GM12878 (cell line): Measurements from ENCODE around the gene BCL2L12. TPM values are rescaled to one million over a fixed set of nuclear protein-coding genes. Genes with fewer than 3 reads are reported as not detected.

Experiments used
- BHLHE40 ChIP-seq, 2 experiments: fragments of 450-650 bp in 1 of 2; IDR thresholded peaks; 2 replicates each; pipeline ENCODE4 v1.6.1; 2011 to 2017; ENCODE audit warnings: low read depth in 2 of 2, borderline replicate concordance in 1 of 2, improper control_type of control experiment in 1 of 2, low read length in 1 of 2, mild to moderate bottlenecking in 1 of 2
- DPF2 ChIP-seq: fragments of 450-650 bp; IDR thresholded peaks from 2 replicates; pipeline ENCODE4 v1.6.1; 2017; ENCODE audit warnings: mild to moderate bottlenecking
- IKZF2 ChIP-seq, 2 experiments: fragments of 450-650 bp; IDR thresholded peaks; 2 replicates each; pipeline ENCODE4 v1.6.1; 2017; ENCODE audit warnings: mild to moderate bottlenecking in 2 of 2, moderate library complexity in 2 of 2
- LARP7 ChIP-seq: fragments of 450-650 bp; IDR thresholded peaks from 2 replicates; pipeline ENCODE4 v1.6.1; 2017; ENCODE audit warnings: mild to moderate bottlenecking
- MLLT1 ChIP-seq: fragments of 450-650 bp; IDR thresholded peaks from 2 replicates; pipeline ENCODE4 v1.6.1; 2016; ENCODE audit warnings: mild to moderate bottlenecking
- NR2C1 ChIP-seq: fragments of 450-650 bp; IDR thresholded peaks from 2 replicates; pipeline ENCODE4 v1.6.1; 2017; ENCODE audit warnings: antibody characterized with exemption, mild to moderate bottlenecking, moderate library complexity
- NR2F1 ChIP-seq: fragments of 450-650 bp; conservative IDR thresholded peaks from 2 replicates; pipeline ENCODE4 v1.6.1; 2017; ENCODE audit warnings: mild to moderate bottlenecking
- PKNOX1 ChIP-seq: fragments of 450-650 bp; IDR thresholded peaks from 2 replicates; pipeline ENCODE4 v1.6.1; 2016; ENCODE audit warnings: mild to moderate bottlenecking
- POLR2A ChIP-seq: IDR thresholded peaks from 2 replicates; pipeline ENCODE4 v1.6.1; 2011; ENCODE audit warnings: low read depth, mild to moderate bottlenecking, low read length
- SMC3 ChIP-seq: IDR thresholded peaks from 2 replicates; pipeline ENCODE4 v1.6.1; 2011; ENCODE audit warnings: low read length, improper control_type of control experiment, borderline replicate concordance
- STAT3 ChIP-seq: IDR thresholded peaks from 2 replicates; pipeline ENCODE4 v1.6.1; 2011; ENCODE audit warnings: low read depth, low read length, improper control_type of control experiment
- WRNIP1 ChIP-seq: IDR thresholded peaks from 2 replicates; pipeline ENCODE4 v1.6.1; 2011; ENCODE audit warnings: low read depth, low read length, improper control_type of control experiment, borderline replicate concordance
- YY1 ChIP-seq: IDR thresholded peaks from 2 replicates; pipeline ENCODE4 v1.6.1; 2011; ENCODE audit warnings: low read depth, mild to moderate bottlenecking, low read length
- polyA plus RNA-seq, 11 experiments: library from polyadenylated mRNA; depleted of rRNA in 4 of 11; unstranded in 6 of 11; stranded (reverse) in 5 of 11; fragments of >200 nt; fragmentation: Nextera tagmentation in 4 of 11; fragmentation: Illumina TruSeq in 1 of 11; extraction: Ambion mirVana in 4 of 11; extraction: Trizol in 1 of 11; gene quantifications; 1 replicate in 1 of 11; 2 replicates in 10 of 11; pipeline versions ENCODE4 v1.2.1 to v1.2.3, GENCODE V29; 2011 to 2016; ENCODE audit warnings: inconsistent platforms in 2 of 11, missing spikeins in 2 of 11, low read depth in 1 of 11
- total RNA-seq, 4 experiments: library from RNA; depleted of rRNA in 3 of 4; stranded (reverse); fragments of >200 nt in 3 of 4; fragmentation: Illumina TruSeq in 1 of 4; extraction: Trizol in 1 of 4; gene quantifications; 2 replicates each; pipeline versions ENCODE4 v1.2.1 to v1.2.3, GENCODE V29; 2013 to 2021
- TF ChIP-seq, protein P1 (sequence below), 3 experiments: IDR thresholded peaks in 2 of 3; conservative IDR thresholded peaks in 1 of 3; 2 replicates each; pipeline ENCODE4 v1.5.1; 2011; ENCODE audit warnings: low read depth in 3 of 3, low read length in 3 of 3, mild to moderate bottlenecking in 3 of 3, control low read depth in 2 of 3, moderate library complexity in 2 of 3, inconsistent platforms in 1 of 3, mixed read lengths in 1 of 3; ENCODE audit not compliant: control insufficient read depth in 2 of 3, insufficient read depth in 1 of 3; ENCODE audit errors: extremely low read depth in 1 of 3
- TF ChIP-seq, protein P2 (sequence below): IDR thresholded peaks from 2 replicates; pipeline ENCODE4 v1.6.1; 2012; ENCODE audit warnings: low read depth, low read length, improper control_type of control experiment
- TF ChIP-seq, protein P3 (sequence below): IDR thresholded peaks from 2 replicates; pipeline ENCODE4 v1.6.1; 2012; ENCODE audit warnings: low read depth, low read length, improper control_type of control experiment

Gene BCL2L12
- total and polyA plus RNA-seq, 10 of the 15 experiments (the other 5 are each of a cell fraction or from before 2014, with no cell fraction given), result 1.8 to 143 (median 50.4) TPM

DNA sequence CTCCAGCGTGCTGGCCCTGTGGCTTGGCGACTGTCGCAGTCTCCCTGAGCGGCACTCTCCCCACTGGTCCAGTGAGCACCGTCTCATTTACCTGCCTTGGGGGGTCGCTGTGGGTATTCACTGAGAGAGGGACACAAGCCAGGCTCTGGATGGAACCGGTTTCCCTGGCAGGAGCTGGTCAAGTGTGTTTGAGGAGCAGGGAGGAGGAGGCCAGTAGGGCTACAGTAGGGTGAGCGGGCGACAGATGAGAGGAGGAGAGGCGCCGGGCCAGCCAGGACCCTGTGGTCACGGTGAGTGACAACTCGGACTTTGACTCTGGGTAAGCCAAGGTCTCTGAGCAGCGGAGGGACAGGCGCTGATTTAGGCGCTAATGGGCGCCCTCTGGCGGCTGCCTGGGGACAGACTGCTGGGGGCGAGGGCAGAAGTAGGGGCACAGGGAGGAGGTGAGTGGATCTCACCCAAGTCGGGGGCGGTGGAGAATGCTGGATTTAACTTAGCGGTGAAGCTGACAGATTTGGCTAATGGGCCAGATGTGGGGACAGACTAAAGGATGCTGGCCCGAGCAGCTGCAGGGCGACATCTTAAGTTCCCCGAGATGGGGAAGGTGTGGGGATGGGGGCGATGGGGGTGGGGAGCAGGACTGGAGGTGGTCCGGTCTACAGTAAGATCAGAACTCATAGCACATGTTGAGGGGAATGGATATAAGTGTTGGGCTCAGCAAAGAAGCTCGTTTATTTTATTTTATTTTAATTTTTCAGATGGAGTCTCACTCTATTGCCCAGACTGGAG lies 6.6 kb downstream of the BCL2L12 start (continued):
- TF ChIP-seq, protein P1, sequence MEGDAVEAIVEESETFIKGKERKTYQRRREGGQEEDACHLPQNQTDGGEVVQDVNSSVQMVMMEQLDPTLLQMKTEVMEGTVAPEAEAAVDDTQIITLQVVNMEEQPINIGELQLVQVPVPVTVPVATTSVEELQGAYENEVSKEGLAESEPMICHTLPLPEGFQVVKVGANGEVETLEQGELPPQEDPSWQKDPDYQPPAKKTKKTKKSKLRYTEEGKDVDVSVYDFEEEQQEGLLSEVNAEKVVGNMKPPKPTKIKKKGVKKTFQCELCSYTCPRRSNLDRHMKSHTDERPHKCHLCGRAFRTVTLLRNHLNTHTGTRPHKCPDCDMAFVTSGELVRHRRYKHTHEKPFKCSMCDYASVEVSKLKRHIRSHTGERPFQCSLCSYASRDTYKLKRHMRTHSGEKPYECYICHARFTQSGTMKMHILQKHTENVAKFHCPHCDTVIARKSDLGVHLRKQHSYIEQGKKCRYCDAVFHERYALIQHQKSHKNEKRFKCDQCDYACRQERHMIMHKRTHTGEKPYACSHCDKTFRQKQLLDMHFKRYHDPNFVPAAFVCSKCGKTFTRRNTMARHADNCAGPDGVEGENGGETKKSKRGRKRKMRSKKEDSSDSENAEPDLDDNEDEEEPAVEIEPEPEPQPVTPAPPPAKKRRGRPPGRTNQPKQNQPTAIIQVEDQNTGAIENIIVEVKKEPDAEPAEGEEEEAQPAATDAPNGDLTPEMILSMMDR (IDR thresholded peaks at IDR 0.05 in 2 of 3, conservative IDR thresholded peaks at IDR 0.05 in 1 of 3; ENCODE audit: control insufficient read depth in 2 of 3, extremely low read depth in 1 of 3, insufficient read depth in 1 of 3, low read depth in 3 of 3, low read length in 3 of 3), result peak; percentile 83 to 99 (median 98)
- 0 out of 2 replicates have a peak, but pooled peaks have one; percentile 52 for TF ChIP-seq MLLT1
- TF ChIP-seq NR2F1, result peak; percentile 51; the same call in 1 of the 2 replicates
- TF ChIP-seq STAT3, result no peak
- peak; percentile 95 for TF ChIP-seq PKNOX1
- peak; percentile 31 to 46; a peak in 2 of 4 replicates for TF ChIP-seq BHLHE40 (IDR thresholded peaks at IDR 0.05; ENCODE audit: borderline replicate concordance in 1 of 2, low read depth in 2 of 2, low read length in 1 of 2)
- TF ChIP-seq YY1, result peak; percentile 70; the same call in 1 of the 2 replicates
- TF ChIP-seq LARP7, result peak; percentile 53; the same call in 1 of the 2 replicates
- TF ChIP-seq POLR2A, result 0 out of 2 replicates have a peak, but pooled peaks have one; percentile 34
- no peak; a peak in 1 of 4 replicates for TF ChIP-seq IKZF2 (IDR thresholded peaks at IDR 0.05)
- TF ChIP-seq, protein P2, sequence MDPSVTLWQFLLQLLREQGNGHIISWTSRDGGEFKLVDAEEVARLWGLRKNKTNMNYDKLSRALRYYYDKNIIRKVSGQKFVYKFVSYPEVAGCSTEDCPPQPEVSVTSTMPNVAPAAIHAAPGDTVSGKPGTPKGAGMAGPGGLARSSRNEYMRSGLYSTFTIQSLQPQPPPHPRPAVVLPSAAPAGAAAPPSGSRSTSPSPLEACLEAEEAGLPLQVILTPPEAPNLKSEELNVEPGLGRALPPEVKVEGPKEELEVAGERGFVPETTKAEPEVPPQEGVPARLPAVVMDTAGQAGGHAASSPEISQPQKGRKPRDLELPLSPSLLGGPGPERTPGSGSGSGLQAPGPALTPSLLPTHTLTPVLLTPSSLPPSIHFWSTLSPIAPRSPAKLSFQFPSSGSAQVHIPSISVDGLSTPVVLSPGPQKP, result 0 out of 2 replicates have a peak, but pooled peaks have one; percentile 19
- no peak for TF ChIP-seq WRNIP1
- TF ChIP-seq NR2C1, result no peak
- TF ChIP-seq SMC3, result peak; percentile 64
- TF ChIP-seq, protein P3, sequence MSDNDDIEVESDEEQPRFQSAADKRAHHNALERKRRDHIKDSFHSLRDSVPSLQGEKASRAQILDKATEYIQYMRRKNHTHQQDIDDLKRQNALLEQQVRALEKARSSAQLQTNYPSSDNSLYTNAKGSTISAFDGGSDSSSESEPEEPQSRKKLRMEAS, result no peak
- 0 out of 2 replicates have a peak, but pooled peaks have one; percentile 39 for TF ChIP-seq DPF2
